H9 (cell line): ENCODE results near the gene SEPTIN5. TPM values are rescaled to one million over a fixed set of nuclear protein-coding genes. Genes with fewer than 3 reads are reported as not detected.

ENCODE experiments used
- DNase-seq: peaks from one replicate; pipeline ENCODE4 v3.0.0-alpha.2; 2017
- H2AFZ ChIP-seq: one replicate; pipeline ENCODE4 v1.6.1; 2013; ENCODE audit warnings: mild to moderate bottlenecking, low read length, control low read depth, moderate library complexity
- H2AK5ac ChIP-seq: 2 replicates; pipeline ENCODE4 v1.6.1; 2013; ENCODE audit warnings: low read length, control low read depth, mixed read lengths; ENCODE audit not compliant: insufficient read length
- H2BK120ac ChIP-seq: one replicate; pipeline ENCODE4 v1.6.1; 2013; ENCODE audit warnings: low read depth, mild to moderate bottlenecking, low read length, control low read depth, inconsistent platforms; ENCODE audit not compliant: poor library complexity, severe bottlenecking
- H2BK12ac ChIP-seq: 2 replicates; pipeline ENCODE4 v1.6.1; 2013; ENCODE audit warnings: low read length, control low read depth, mixed read lengths, low read depth; ENCODE audit not compliant: insufficient read length
- H2BK15ac ChIP-seq: 2 replicates; pipeline ENCODE4 v1.6.1; 2013; ENCODE audit warnings: low read depth, low read length, control low read depth
- H2BK20ac ChIP-seq: one replicate; pipeline ENCODE4 v1.6.1; 2013; ENCODE audit warnings: low read depth, mild to moderate bottlenecking, low read length, control low read depth, inconsistent platforms; ENCODE audit not compliant: poor library complexity, severe bottlenecking
- H2BK5ac ChIP-seq: 2 replicates; pipeline ENCODE4 v1.6.1; 2013; ENCODE audit warnings: low read length, control low read depth, mixed read lengths; ENCODE audit not compliant: insufficient read length
- H3K14ac ChIP-seq: 2 replicates; pipeline ENCODE4 v1.6.1; 2013; ENCODE audit warnings: low read length, control low read depth; ENCODE audit not compliant: insufficient read depth
- H3K18ac ChIP-seq: 2 replicates; pipeline ENCODE4 v1.6.1; 2013; ENCODE audit warnings: low read depth, mild to moderate bottlenecking, mixed read lengths, low read length, control low read depth; ENCODE audit not compliant: insufficient read length
- H3K23ac ChIP-seq: 2 replicates; pipeline ENCODE4 v1.6.1; 2013; ENCODE audit warnings: low read length, control low read depth, mixed read lengths, low read depth; ENCODE audit not compliant: insufficient read length
- H3K23me2 ChIP-seq: 2 replicates; pipeline ENCODE4 v1.6.1; 2013; ENCODE audit warnings: low read depth, mild to moderate bottlenecking, mixed read lengths, low read length, control low read depth; ENCODE audit not compliant: insufficient read length, poor library complexity, severe bottlenecking
- H3K27ac ChIP-seq: 2 replicates; pipeline ENCODE4 v1.5.1; 2013; ENCODE audit warnings: low read length, control low read depth, mixed read lengths, low read depth; ENCODE audit not compliant: insufficient read length
- H3K27me3 ChIP-seq: 2 replicates; pipeline ENCODE4 v1.6.1; 2013; ENCODE audit warnings: low read length, control low read depth, inconsistent platforms; ENCODE audit not compliant: insufficient read depth
- H3K4ac ChIP-seq: 2 replicates; pipeline ENCODE4 v1.6.1; 2013; ENCODE audit warnings: low read depth, mild to moderate bottlenecking, control low read depth, inconsistent platforms, low read length, moderate library complexity
- H3K4me1 ChIP-seq: 2 replicates; pipeline ENCODE4 v1.6.1; 2013; ENCODE audit warnings: low read length, control low read depth, inconsistent platforms; ENCODE audit not compliant: insufficient read depth
- H3K4me2 ChIP-seq: 2 replicates; pipeline ENCODE4 v1.6.1; 2013; ENCODE audit warnings: low read length, control low read depth, mixed read lengths; ENCODE audit not compliant: insufficient read length, insufficient read depth
- H3K56ac ChIP-seq: 2 replicates; pipeline ENCODE4 v1.6.1; 2013; ENCODE audit warnings: low read depth, mild to moderate bottlenecking, mixed read lengths, low read length, control low read depth; ENCODE audit not compliant: insufficient read length
- H3K79me1 ChIP-seq: 2 replicates; pipeline ENCODE4 v1.6.1; 2013; ENCODE audit warnings: low read depth, mild to moderate bottlenecking, moderate library complexity, low read length, control low read depth, inconsistent platforms; ENCODE audit not compliant: insufficient read depth, poor library complexity, severe bottlenecking
- H3K79me2 ChIP-seq: 2 replicates; pipeline ENCODE4 v1.6.1; 2013; ENCODE audit warnings: low read length, control low read depth, inconsistent platforms; ENCODE audit not compliant: insufficient read depth
- H3K9ac ChIP-seq: 2 replicates; pipeline ENCODE4 v1.6.1; 2013; ENCODE audit warnings: low read length, control low read depth, mixed read lengths; ENCODE audit not compliant: insufficient read length; ENCODE audit errors: extremely low read depth
- H3K9me3 ChIP-seq: one replicate; pipeline ENCODE4 v1.6.1; 2013; ENCODE audit warnings: low read depth, low read length, inconsistent platforms; ENCODE audit not compliant: control insufficient read depth
- H3T11ph ChIP-seq: one replicate; pipeline ENCODE4 v1.6.1; 2013; ENCODE audit warnings: mild to moderate bottlenecking, low read length, control low read depth, inconsistent platforms
- H4K20me1 ChIP-seq: one replicate; pipeline ENCODE4 v1.6.1; 2013; ENCODE audit not compliant: control insufficient read depth, insufficient read length, insufficient read depth
- H4K5ac ChIP-seq: 2 replicates; pipeline ENCODE4 v1.6.1; 2013; ENCODE audit warnings: low read depth, mild to moderate bottlenecking, mixed read lengths, low read length, control low read depth; ENCODE audit not compliant: insufficient read length
- H4K8ac ChIP-seq: replicated peaks from 2 replicates; pipeline ENCODE4 v1.6.1; 2013; ENCODE audit warnings: low read length, control low read depth, mixed read lengths, low read depth; ENCODE audit not compliant: insufficient read length
- H4K91ac ChIP-seq: 2 replicates; pipeline ENCODE4 v1.6.1; 2013; ENCODE audit warnings: low read depth, mild to moderate bottlenecking, moderate library complexity, mixed read lengths, low read length, control low read depth; ENCODE audit not compliant: insufficient read length
- H3K27ac Mint-ChIP-seq, 3 experiments: 2 replicates in 2 of 3; 3 replicates in 1 of 3; pipeline ENCODE4 v1.8.0; 2020 to 2021; ENCODE audit warnings: mixed read lengths in 3 of 3, mild to moderate bottlenecking in 1 of 3, moderate library complexity in 1 of 3
- H3K27me3 Mint-ChIP-seq: 2 replicates; pipeline ENCODE4 v1.8.0; 2021; ENCODE audit warnings: low read depth, mild to moderate bottlenecking, moderate library complexity, mixed read lengths
- H3K36me3 Mint-ChIP-seq, 3 experiments: 2 replicates in 2 of 3; 3 replicates in 1 of 3; pipeline ENCODE4 v1.8.0; 2020 to 2021; ENCODE audit warnings: low read depth in 3 of 3, mixed read lengths in 3 of 3; ENCODE audit not compliant: insufficient read depth in 1 of 3
- H3K4me1 Mint-ChIP-seq, 2 experiments: 2 replicates each; pipeline ENCODE4 v1.8.0; 2020; ENCODE audit warnings: mixed read lengths in 2 of 2
- H3K4me3 Mint-ChIP-seq, 2 experiments: 2 replicates in 1 of 2; 3 replicates in 1 of 2; pipeline ENCODE4 v1.8.0; 2020 to 2021; ENCODE audit warnings: mild to moderate bottlenecking in 2 of 2, mixed read lengths in 2 of 2, moderate library complexity in 1 of 2
- H3K9me3 Mint-ChIP-seq, 2 experiments: 2 replicates in 1 of 2; 3 replicates in 1 of 2; pipeline ENCODE4 v1.8.0; 2020; ENCODE audit warnings: mild to moderate bottlenecking in 2 of 2, mixed read lengths in 2 of 2, moderate library complexity in 1 of 2
- CTCF ChIP-seq: fragments of 200-600 bp; sonication (generic); conservative IDR thresholded peaks from 3 replicates; pipeline ENCODE4 v1.8.0; 2021; ENCODE audit warnings: antibody characterized with exemption, mild to moderate bottlenecking
- WGBS: extraction: QIAGEN DNeasy Blood & Tissue Kit; methylation state at CpG from one replicate; pipeline ENCODE4 v1.1.7; 2013; ENCODE audit warnings: missing lambda C conversion rate, low lambda C conversion rate, mixed read lengths; ENCODE audit not compliant: insufficient read length; ENCODE audit errors: extremely low coverage; 5-methylcytosine and 5-hydroxymethylcytosine counted together
- total RNA-seq: library from RNA; stranded (reverse); gene quantifications from 2 replicates; pipeline ENCODE4 v1.2.1, GENCODE V29; 2021

Gene SEPTIN5
- total RNA-seq, 1 experiment from 2014 or later = 17.8 TPM

- no peak overlapping the region for H4K91ac ChIP-seq
- H3K4me1 ChIP-seq = no peaks in the 10 kb centered on the region
Measured at GRCh38 chr22:19741053-19741452, 26.8 kb downstream of the SEPTIN5 start.

More at GRCh38 chr22:19741053-19741452, 26.8 kb downstream of the SEPTIN5 start:
- Mint-ChIP-seq H3K9me3 (no peaks in the 10 kb centered on the region; a peak in 1 of 5 replicates), H3K4me1 (peaks cover 10 to 14% of the 10 kb centered on the region in 2 experiments), H3K27ac (no peak overlapping the region), H3K4me3 (no peak overlapping the region), H3K36me3 (no peaks in the 10 kb centered on the region), H3K27me3 (peaks cover 1% of the 10 kb centered on the region; the same call in 1 of the 2 replicates)
- no peak overlapping the region for H3T11ph ChIP-seq
- no peak overlapping the region for H3K27ac ChIP-seq
- no peak overlapping the region for H2BK5ac ChIP-seq
- H3K79me1 ChIP-seq = no peaks in the 10 kb centered on the region
- no peak overlapping the region for H3K56ac ChIP-seq
- no peak overlapping the region for H2BK120ac ChIP-seq
- no peak overlapping the region for H3K18ac ChIP-seq
- no peak overlapping the region for H3K4me2 ChIP-seq
- no peaks in the 10 kb centered on the region for H3K9me3 ChIP-seq
- no peak for DNase-seq
- no peak overlapping the region for H3K23ac ChIP-seq
- H2BK20ac ChIP-seq = no peak overlapping the region
- no peaks in the 10 kb centered on the region for H3K79me2 ChIP-seq
- H3K4ac ChIP-seq = no peak overlapping the region
- WGBS = no CpG with 5 or more reads among the region's 7 CpGs
- no peak overlapping the region for H2AK5ac ChIP-seq
- no peak for TF ChIP-seq CTCF
- no peak overlapping the region for H3K14ac ChIP-seq
- H4K5ac ChIP-seq = no peak overlapping the region
- no peak overlapping the region for H2BK15ac ChIP-seq
- no peak overlapping the region for H4K8ac ChIP-seq
- H2BK12ac ChIP-seq = no peak overlapping the region
- no peaks in the 10 kb centered on the region for H3K27me3 ChIP-seq
- no peaks in the 10 kb centered on the region for H3K23me2 ChIP-seq
- H2AFZ ChIP-seq = no peak overlapping the region
- H3K9ac ChIP-seq = no peak overlapping the region
- H4K20me1 ChIP-seq = no peaks in the 10 kb centered on the region
